ENCODE measurements around the gene MYH1.
"Not testable (repeated sequence)": the region's sequence is repeated elsewhere in the genome, so short reads cannot be mapped to it uniquely, and the experiment has no call there.

Gene MYH1

DNA sequence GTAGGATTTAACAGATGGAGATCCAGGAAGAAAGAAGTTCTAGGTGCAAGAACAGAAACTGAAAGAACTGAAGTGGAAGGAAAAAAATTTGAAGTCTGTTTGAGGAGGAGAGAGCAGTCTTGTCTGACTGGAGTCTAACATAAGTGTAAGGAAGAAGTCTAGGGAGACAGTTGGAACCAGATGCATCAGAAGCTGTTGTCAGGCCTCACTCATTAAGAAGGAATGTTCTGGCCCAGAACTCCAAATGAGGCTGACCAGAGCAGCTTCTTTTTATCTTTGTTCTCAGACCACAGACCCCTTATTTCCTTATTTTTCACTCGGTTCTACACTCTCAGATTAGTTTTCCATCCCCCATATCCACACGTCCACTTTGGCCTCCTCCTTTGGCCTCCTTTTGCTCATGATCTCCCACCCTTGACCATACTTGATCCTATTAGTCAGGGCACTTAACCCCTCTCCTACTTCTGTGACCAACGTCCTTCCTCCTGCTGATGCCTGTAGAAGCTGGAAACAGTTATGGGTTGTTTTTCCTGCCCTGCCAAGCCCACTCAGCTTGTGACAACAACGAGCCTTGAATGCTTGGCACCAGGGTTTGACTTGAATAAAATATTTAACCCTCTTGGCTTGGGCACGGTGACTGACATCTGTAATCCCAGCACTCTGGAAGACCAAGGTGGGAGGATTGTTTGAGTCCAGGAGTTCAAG is 38.1 kb upstream of the MYH1 start:
- H3K4me1 ChIP-seq (ENCODE audit: low read length): no peaks in the 10 kb centered on the region
- H3K9me3 ChIP-seq (ENCODE audit: insufficient read depth, low read length): no peaks in the 10 kb centered on the region
- no peak overlapping the region for H3K4me2 ChIP-seq (ENCODE audit: low read length)
- H3K27me3 ChIP-seq (ENCODE audit: low read depth, low read length): no peaks in the 10 kb centered on the region
- H3K36me3 ChIP-seq (replicated peaks; ENCODE audit: low read depth, low read length): no peaks in the 10 kb centered on the region
- no peak overlapping the region for H2AFZ ChIP-seq (ENCODE audit: low read depth, low read length)
- H3K27ac ChIP-seq (ENCODE audit: low read length): no peak overlapping the region
- H3K79me2 ChIP-seq (ENCODE audit: low read length): no peaks in the 10 kb centered on the region
- H3K4me3 ChIP-seq (ENCODE audit: low read length): no peak overlapping the region
- no peak overlapping the region for H3K9ac ChIP-seq (ENCODE audit: low read length)
- H4K20me1 ChIP-seq (ENCODE audit: insufficient read depth, low read length): no peaks in the 10 kb centered on the region
- TF ChIP-seq CTCF (IDR thresholded peaks at IDR 0.05; ENCODE audit: low read depth, low read length) (no peak), EZH2phosphoT487 (IDR thresholded peaks at IDR 0.05; ENCODE audit: low read depth) (no peak)

- Histone ChIP-seq H3K9me3 (ENCODE audit: insufficient read depth, low read length) (no peaks in the 10 kb centered on the region), H4K20me1 (ENCODE audit: insufficient read depth, low read length) (no peaks in the 10 kb centered on the region), H3K27me3 (ENCODE audit: low read depth, low read length) (no peaks in the 10 kb centered on the region), H3K4me1 (ENCODE audit: low read length) (no peaks in the 10 kb centered on the region), H3K36me3 (replicated peaks; ENCODE audit: low read depth, low read length) (no peaks in the 10 kb centered on the region), H3K4me2 (ENCODE audit: low read length) (no peak overlapping the region), H2AFZ (ENCODE audit: low read depth, low read length) (no peak overlapping the region), H3K27ac (ENCODE audit: low read length) (no peak overlapping the region), H3K79me2 (ENCODE audit: low read length) (no peaks in the 10 kb centered on the region), H3K4me3 (ENCODE audit: low read length) (no peak overlapping the region), H3K9ac (ENCODE audit: low read length) (no peak overlapping the region)
- TF ChIP-seq CTCF (IDR thresholded peaks at IDR 0.05; ENCODE audit: low read depth, low read length) (no peak), EZH2phosphoT487 (IDR thresholded peaks at IDR 0.05; ENCODE audit: low read depth) (no peak)
Measured at GRCh38 chr17:10550014-10550413, 31.7 kb upstream of the MYH1 start.

GRCh38 chr17:10549096-10549842 is 30.9 kb upstream of the MYH1 start, which contains the start of gene MYH2:
Gene MYH2 (minus strand): TSS chr17:10549658. CDS start chr17:10547920, 1,738 bp downstream.
- H3K4me3 ChIP-seq (ENCODE audit: low read length): no peak within 1 kb of the TSS
- no peaks in the 10 kb centered on the region for H3K4me1 ChIP-seq (ENCODE audit: low read length)
- TF ChIP-seq EZH2phosphoT487 (IDR thresholded peaks at IDR 0.05; ENCODE audit: low read depth) (no peak), CTCF (IDR thresholded peaks at IDR 0.05; ENCODE audit: low read depth, low read length) (no peak)
- H3K36me3 ChIP-seq (replicated peaks; ENCODE audit: low read depth, low read length): no peaks in the 10 kb centered on the region
- no peaks in the 10 kb centered on the region for H3K27me3 ChIP-seq (ENCODE audit: low read depth, low read length)
- H3K27ac ChIP-seq (ENCODE audit: low read length): no peak within 1 kb of the TSS
- no peaks in the 10 kb centered on the region for H3K79me2 ChIP-seq (ENCODE audit: low read length)
- no peaks in the 10 kb centered on the region for H4K20me1 ChIP-seq (ENCODE audit: insufficient read depth, low read length)
- no peak within 1 kb of the TSS for H3K4me2 ChIP-seq (ENCODE audit: low read length)
- H3K9ac ChIP-seq (ENCODE audit: low read length): no peak within 1 kb of the TSS
- no peak within 1 kb of the TSS for H2AFZ ChIP-seq (ENCODE audit: low read depth, low read length)
- H3K9me3 ChIP-seq (ENCODE audit: insufficient read depth, low read length): no peaks in the 10 kb centered on the region

DNA sequence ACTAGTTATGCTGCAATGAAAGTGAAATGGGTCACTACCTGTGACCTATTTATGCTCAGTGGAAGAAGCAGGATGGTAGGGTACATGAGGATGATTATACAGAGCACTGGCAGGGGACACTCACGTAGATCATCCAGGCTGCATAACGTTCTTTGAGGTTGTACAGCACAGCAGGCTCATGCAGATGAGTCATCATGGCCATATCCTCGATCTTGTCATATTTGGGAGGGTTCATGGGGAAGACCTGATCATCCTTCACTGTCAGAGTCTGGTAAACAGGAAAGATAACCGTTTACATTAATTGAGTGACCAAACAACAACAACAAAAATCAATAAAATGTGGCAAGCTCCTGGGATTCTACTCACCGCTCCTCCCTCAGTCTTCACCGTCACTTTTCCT is 29.0 kb upstream of the MYH1 start:
- no peak overlapping the region for H2AFZ ChIP-seq (ENCODE audit: low read depth, low read length)
- no peak overlapping the region for H3K27ac ChIP-seq (ENCODE audit: low read length)
- no peak overlapping the region for H3K4me2 ChIP-seq (ENCODE audit: low read length)
- TF ChIP-seq EZH2phosphoT487 (IDR thresholded peaks at IDR 0.05; ENCODE audit: low read depth) (no peak), CTCF (IDR thresholded peaks at IDR 0.05; ENCODE audit: low read depth, low read length) (no peak)
- H3K79me2 ChIP-seq (ENCODE audit: low read length): no peaks in the 10 kb centered on the region
- H3K27me3 ChIP-seq (ENCODE audit: low read depth, low read length): no peaks in the 10 kb centered on the region
- H3K9ac ChIP-seq (ENCODE audit: low read length): no peak overlapping the region
- H3K36me3 ChIP-seq (replicated peaks; ENCODE audit: low read depth, low read length): no peaks in the 10 kb centered on the region
- H3K4me1 ChIP-seq (ENCODE audit: low read length): no peaks in the 10 kb centered on the region
- H4K20me1 ChIP-seq (ENCODE audit: insufficient read depth, low read length): no peaks in the 10 kb centered on the region
- no peak overlapping the region for H3K4me3 ChIP-seq (ENCODE audit: low read length)
- H3K9me3 ChIP-seq (ENCODE audit: insufficient read depth, low read length): no peaks in the 10 kb centered on the region

DNA sequence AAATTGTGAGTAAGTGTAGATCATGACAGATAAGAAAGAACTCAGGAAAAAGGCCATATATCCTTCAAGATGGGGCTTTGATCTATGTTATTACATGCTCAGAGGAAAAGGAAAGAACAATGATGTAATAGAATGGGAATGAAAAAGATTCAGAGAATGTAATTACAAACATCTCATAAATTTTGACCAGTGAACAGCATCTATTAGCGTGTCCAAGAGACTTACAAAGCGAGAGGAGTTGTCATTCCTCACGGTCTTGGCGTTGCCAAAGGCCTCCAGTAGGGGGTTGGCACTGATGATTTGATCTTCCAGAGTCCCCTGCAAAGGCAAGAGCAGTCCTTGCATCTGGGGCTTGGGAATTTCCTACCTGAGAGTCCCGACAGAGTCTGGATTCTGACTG is 25.1 kb upstream of the MYH1 start:
- H3K9ac ChIP-seq (ENCODE audit: low read length); H2AFZ ChIP-seq (ENCODE audit: low read depth, low read length); H3K27ac ChIP-seq (ENCODE audit: low read length); H4K20me1 ChIP-seq (ENCODE audit: insufficient read depth, low read length); H3K4me3 ChIP-seq (ENCODE audit: low read length); H3K27me3 ChIP-seq (ENCODE audit: low read depth, low read length); H3K4me2 ChIP-seq (ENCODE audit: low read length); H3K79me2 ChIP-seq (ENCODE audit: low read length); H3K9me3 ChIP-seq (ENCODE audit: insufficient read depth, low read length); H3K36me3 ChIP-seq (replicated peaks; ENCODE audit: low read depth, low read length); H3K4me1 ChIP-seq (ENCODE audit: low read length): not testable (repeated sequence)

DNA sequence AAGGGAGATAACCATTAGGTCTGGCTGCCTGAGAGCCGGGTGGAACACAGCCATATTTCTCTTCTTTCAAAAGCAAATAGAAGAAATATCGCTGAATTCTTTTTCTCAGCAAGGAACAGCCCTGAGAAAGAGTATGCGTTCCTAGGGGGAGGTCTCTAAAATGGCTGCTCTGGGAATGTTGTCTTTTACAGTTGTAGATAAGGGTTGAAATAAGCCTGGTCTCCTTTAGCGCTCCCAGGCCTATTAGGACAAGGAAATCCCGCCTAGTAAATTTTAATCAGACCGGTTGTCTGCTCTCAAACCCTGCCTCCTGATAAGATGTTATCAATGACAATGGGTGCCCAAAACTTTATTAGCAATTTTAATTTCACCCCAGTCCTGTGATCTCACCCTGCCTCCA is 22.8 kb upstream of the MYH1 start:
- not testable (repeated sequence) for H3K36me3 ChIP-seq (replicated peaks; ENCODE audit: low read depth, low read length); H3K27ac ChIP-seq (ENCODE audit: low read length); H2AFZ ChIP-seq (ENCODE audit: low read depth, low read length); H3K9me3 ChIP-seq (ENCODE audit: insufficient read depth, low read length); H3K79me2 ChIP-seq (ENCODE audit: low read length); H3K4me2 ChIP-seq (ENCODE audit: low read length); H4K20me1 ChIP-seq (ENCODE audit: insufficient read depth, low read length); H3K4me1 ChIP-seq (ENCODE audit: low read length); H3K9ac ChIP-seq (ENCODE audit: low read length); H3K27me3 ChIP-seq (ENCODE audit: low read depth, low read length); H3K4me3 ChIP-seq (ENCODE audit: low read length)
